Suppressor macrophage treated with lipopolysaccharide for 4 hours (primary cell): ENCODE measurements around the gene ZNF474.
A peak's percentile ranks its signal among the peaks of the same experiment; 100 is the strongest.
"Not testable (repeated sequence)": the region's sequence is repeated elsewhere in the genome, so short reads cannot be mapped to it uniquely, and the experiment has no call there.

Experiments
- DNase-seq: peaks from one replicate; pipeline ENCODE4 v3.0.0-alpha.2; 2020

ZNF474 gene

GRCh38 chr5:122129306-122129705, at the start of gene ZNF474:
TSS of gene ZNF474 (plus strand) at chr5:122129546. CDS start at chr5:122151991, 22,445 bp downstream.
- DNase-seq: no peak

- DNase-seq: no peak
Measured at GRCh38 chr5:122081541-122081940, 47.8 kb upstream of the ZNF474 start.

- no peak for DNase-seq
Measured at GRCh38 chr5:122083535-122083934, 45.8 kb upstream of the ZNF474 start.

GRCh38 chr5:122085041-122085440, 44.3 kb upstream of the ZNF474 start:
- DNase-seq: no peak

- no peak for DNase-seq
Measured at GRCh38 chr5:122089096-122090013, 40.0 kb upstream of the ZNF474 start.

- DNase-seq: peak; percentile 6
Measured at GRCh38 chr5:122091936-122092600, 37.3 kb upstream of the ZNF474 start.

- DNase-seq: no peak
Measured at GRCh38 chr5:122093415-122094180, 35.7 kb upstream of the ZNF474 start.

GRCh38 chr5:122094251-122094650, 35.1 kb upstream of the ZNF474 start:
- not testable (repeated sequence) for DNase-seq

- DNase-seq: no peak
Measured at GRCh38 chr5:122095158-122095557, 34.2 kb upstream of the ZNF474 start.

GRCh38 chr5:122097391-122097790, 32.0 kb upstream of the ZNF474 start:
- DNase-seq: no peak

GRCh38 chr5:122099060-122099790, 30.1 kb upstream of the ZNF474 start:
- DNase-seq: no peak

GRCh38 chr5:122101636-122102285, 27.6 kb upstream of the ZNF474 start:
- peak; percentile 58 for DNase-seq

- DNase-seq: peak; percentile 33
Measured at GRCh38 chr5:122102825-122103224, 26.5 kb upstream of the ZNF474 start.

GRCh38 chr5:122105909-122106308, 23.4 kb upstream of the ZNF474 start:
- no peak for DNase-seq

GRCh38 chr5:122107016-122107415, 22.3 kb upstream of the ZNF474 start:
- DNase-seq: no peak

GRCh38 chr5:122110987-122111386, 18.4 kb upstream of the ZNF474 start:
- no peak for DNase-seq

GRCh38 chr5:122111460-122111859, 17.9 kb upstream of the ZNF474 start:
- DNase-seq: no peak

GRCh38 chr5:122112063-122112462, 17.3 kb upstream of the ZNF474 start:
- DNase-seq: no peak

GRCh38 chr5:122112733-122113558, 16.4 kb upstream of the ZNF474 start:
- no peak for DNase-seq

- no peak for DNase-seq
Measured at GRCh38 chr5:122114501-122114900, 14.8 kb upstream of the ZNF474 start.

GRCh38 chr5:122118356-122118948, 10.9 kb upstream of the ZNF474 start:
- DNase-seq: no peak
